NCI-H2107 (cell line): ENCODE data around the gene ANK3.

Experiments
- DNase-seq: peaks from one replicate; lab custom pipeline; 2025; lab: John Stamatoyannopoulos, UW

ANK3 gene

GRCh38 chr10:60175441-60175971 is 214.2 kb downstream of the ANK3 start:
- no peak for DNase-seq

DNA sequence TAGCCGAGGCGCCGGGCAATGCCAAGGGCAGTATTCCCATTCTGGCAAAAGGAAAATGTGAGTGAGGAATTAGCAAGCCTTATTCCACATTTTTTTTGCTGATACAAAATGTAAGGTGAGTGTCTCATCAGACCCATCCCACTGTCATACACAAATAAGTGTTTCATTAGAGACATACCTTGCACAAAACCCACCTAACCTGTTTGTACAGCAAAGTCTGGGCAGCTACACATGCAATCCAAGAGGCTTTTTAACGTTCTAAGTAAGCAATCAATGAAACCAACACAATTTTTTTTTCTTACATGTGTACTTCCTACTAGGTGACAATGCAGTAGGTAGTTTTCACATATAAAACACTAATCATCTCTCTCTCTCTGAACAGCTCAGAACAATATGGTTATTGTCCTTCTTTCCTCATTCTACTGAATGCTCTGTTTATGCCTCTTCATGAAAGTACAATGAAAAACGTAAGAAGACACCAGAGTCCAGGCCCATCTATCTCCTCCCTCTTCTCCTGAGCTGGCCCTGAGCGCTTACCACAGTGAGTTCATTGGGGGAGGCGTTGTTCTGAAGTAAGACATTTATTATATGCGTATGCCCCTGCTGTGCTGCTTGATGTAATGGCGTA is 217.2 kb downstream of the ANK3 start:
- no peak for DNase-seq

DNA sequence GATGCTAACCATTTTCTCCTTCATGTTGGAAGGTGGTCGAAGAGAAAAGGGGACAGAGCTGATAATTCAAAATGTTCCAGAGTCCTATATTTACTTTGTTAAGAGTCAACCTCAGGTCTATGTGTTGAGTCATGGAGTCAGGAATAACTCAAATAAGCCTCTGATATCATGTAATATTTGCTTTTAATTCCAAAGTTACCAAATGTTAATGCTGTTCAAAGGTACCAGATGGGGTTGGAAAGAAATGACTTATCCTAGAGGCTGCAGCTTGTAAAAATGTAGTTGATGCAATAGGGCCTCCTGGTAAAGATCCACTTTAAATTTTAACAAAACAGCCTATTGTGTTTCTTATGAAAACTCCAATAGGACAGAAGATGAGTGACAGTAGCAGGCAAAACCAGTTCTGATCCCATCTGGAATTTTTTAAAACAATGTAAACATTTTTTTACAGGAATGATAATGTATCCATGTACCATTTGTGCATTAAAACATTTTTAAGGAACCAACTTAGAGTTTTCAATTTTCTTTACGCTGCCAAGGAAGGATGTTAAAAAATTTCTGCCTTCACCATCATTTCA is 218.2 kb downstream of the ANK3 start:
- DNase-seq, result no peak

- no peak for DNase-seq
Measured at GRCh38 chr10:60170250-60170649, 219.4 kb downstream of the ANK3 start.

- no peak for DNase-seq
Measured at GRCh38 chr10:60169111-60169510, 220.6 kb downstream of the ANK3 start.

DNA sequence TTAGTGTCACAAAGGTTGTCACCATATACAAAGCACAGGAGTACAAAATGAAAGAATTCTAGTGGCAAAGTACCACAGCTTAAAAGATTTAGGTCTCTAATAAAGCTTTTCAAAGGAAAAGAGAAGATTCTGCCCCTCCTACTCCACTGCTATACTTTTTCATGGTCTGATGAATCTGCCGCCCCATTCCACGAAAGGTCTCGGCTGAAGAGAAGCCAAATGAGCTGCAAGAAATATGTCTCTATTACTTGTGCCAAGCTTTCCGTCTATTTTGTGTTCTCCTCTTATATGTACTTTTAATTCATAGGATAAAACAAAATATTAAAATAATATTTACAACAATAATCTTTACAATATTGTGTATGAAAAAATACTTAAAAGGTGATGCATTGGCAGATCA is 222.6 kb downstream of the ANK3 start:
- DNase-seq, result no peak

DNA sequence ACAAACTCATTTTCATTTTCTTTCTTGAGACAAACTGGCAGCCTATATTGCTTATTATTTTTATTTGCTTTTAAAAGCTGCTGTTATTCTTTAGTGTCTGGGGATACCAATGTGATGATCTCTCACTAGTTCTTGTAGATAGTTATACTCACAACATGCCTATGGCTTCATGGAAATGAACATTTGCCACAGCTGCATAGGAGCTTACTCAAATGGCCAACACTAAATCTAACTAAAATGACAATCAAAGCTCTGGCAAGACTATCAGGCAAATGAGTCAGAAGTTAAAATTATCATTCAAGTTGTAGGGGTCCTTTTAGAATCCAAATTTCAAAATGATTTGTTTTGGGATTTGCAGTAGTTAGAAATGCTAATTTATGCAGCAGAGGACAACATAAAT is 225.9 kb downstream of the ANK3 start:
- no peak for DNase-seq

DNA sequence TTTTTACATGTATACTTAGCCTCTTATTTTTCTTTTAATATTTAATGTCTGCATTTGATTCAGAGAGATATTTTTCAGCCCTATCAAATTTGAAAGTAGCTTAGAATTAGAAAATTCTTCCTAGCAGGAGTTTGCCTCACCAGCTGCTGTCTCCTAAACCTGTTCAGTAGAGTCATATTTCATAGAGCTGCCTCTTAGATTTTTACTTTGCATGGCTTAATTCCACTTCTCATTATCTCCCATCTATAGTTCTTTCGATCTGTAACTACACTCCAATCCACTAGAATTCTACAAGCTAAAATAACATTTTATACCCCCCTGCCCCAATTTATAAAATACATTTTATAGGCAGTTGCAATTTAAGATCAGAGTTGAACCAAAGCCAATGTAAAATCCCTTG is 227.0 kb downstream of the ANK3 start:
- no peak for DNase-seq

- no peak for DNase-seq
Measured at GRCh38 chr10:60155943-60156683, 233.6 kb downstream of the ANK3 start.

DNA sequence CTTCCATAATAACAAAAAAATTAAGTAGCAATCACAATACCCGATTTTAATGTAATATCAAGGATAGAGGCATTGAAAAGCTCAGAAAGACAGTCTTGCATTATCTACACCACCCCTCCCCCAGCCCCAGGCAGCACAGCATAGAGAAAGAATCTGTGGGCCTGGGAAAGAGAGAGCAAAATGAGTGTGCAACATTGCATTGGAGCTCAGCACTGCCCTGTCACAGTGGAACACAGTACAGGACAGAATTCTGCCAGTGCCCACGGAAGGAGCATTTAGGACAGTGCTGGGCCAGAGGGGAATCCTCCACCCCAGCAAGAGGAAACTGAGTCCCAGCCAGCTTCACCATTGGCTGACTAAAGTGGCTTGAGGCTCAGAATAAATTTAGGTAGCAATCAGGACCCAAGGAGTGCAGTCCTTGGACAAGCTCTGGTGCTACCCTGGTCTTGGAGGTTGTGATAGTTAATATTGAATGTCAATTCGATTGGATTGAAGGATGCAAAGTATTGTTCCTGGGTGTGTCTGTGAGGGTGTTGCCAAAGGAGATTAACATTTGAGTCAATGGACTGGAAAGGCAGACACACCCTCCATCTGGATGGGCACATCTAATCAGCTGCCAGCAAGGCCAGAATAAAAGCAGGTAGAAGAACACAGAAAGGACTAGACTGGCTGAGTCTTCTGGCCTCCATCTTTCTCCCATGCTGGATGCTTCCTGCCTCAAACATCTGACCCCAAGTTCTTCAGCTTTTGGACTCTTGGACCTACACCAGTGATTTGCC is 234.4 kb downstream of the ANK3 start:
- no peak for DNase-seq

DNA sequence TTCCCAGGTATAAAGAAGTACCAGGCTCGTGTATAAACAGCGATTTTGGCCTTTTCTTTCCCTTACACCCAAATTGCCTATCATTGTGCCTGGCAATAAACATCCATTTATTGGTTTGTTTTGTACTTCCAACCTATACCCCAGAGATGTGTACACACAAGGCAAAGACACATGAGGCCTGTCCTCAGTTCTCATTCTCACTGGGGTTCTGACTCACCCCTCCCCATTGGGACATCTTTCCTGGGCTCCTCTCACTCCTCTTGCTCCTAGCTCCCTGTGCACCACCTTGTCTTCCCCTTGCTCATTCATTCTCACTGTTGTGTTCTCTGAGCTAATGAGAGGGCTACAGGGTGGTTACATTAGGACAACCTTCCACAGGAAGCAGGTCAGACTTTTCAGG is 240.7 kb downstream of the ANK3 start:
- DNase-seq, result no peak

DNA sequence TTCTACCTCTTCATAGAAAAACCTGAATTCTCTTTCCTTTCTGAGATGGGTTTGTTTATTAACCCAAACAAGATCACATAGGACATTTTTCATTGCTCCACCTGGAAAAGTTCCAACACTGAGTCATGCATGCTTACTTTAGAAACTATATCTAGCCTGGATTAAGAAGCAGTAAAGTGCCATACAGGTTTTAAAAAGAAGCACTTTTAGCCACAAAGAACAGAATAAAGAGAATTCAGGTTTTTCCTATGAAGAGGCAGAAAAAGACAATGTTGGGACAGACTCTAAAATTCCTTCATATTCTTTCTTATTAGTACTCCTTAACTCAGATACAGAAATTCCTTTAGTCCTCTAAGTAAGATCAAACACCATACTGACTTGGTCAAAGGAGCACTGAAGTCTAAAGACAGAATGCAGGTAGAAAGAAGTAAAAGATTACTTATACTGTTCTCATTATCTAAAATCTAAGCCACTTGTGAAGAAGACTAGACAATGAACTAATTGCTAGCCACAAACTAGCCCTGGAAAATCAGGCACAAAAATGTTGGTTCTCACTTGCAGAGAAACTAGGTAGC is 241.3 kb downstream of the ANK3 start:
- no peak for DNase-seq

GRCh38 chr10:60147576-60148265 is 242.0 kb downstream of the ANK3 start:
- DNase-seq, result no peak

DNA sequence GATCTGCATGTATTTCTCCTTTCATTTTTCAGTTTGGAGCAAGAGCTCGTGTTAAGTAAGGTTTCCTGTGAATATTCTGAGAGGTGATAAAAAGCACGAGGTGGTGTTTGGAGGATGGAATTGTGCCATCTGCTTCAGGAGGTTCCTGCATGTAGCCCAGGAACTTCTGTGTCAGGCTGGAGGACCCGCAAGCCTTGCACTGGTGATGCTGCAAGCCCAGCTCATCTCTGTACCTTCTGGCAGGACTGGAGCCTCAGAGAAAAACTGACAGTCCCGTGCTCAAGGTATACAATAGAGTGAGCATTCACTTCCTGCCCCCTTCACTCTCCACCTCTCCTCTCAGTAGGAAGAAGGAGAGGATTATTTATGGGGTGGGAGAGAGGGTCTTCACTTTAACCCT is 242.7 kb downstream of the ANK3 start:
- no peak for DNase-seq

DNA sequence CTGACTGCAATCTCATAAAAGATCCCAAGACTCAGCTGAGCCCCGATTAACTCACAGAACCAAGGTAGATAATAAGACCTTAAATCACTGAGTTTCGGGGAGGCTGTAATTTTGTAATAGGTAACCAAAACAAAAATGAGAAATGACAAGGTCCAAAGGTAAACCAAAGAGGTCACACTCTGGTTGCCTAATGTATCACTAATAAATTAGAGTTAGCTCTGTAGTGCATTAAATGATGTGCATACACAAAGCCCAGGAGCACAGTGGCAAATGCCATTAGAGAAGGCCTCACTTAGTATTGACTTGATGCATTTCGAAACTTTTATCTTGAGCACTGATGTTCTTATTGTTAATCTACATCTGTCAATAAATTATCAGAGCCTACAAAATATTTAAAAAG is 245.6 kb downstream of the ANK3 start:
- no peak for DNase-seq

DNA sequence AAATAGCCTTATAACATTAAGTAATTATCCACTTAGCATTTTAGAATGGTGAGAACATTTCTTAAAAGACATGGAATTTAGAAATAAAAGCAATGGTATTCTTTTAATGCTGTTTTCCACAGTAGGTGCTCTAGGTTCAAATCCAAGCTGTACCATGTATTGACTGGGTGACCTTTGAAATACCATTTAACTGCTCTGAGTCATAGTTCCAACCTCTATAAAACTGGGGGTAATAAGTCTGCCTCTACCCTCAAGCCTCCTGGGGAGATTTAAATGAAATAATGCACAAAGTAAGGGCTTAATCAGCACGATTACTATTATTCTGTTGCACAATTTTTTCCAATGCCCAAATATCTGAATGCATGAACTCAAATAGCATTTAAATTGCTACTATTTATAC is 246.9 kb downstream of the ANK3 start:
- DNase-seq, result no peak

- no peak for DNase-seq
Measured at GRCh38 chr10:60141896-60142559, 247.6 kb downstream of the ANK3 start.

- peak; percentile 10 for DNase-seq
Measured at GRCh38 chr10:60140651-60141632, 248.7 kb downstream of the ANK3 start.

DNA sequence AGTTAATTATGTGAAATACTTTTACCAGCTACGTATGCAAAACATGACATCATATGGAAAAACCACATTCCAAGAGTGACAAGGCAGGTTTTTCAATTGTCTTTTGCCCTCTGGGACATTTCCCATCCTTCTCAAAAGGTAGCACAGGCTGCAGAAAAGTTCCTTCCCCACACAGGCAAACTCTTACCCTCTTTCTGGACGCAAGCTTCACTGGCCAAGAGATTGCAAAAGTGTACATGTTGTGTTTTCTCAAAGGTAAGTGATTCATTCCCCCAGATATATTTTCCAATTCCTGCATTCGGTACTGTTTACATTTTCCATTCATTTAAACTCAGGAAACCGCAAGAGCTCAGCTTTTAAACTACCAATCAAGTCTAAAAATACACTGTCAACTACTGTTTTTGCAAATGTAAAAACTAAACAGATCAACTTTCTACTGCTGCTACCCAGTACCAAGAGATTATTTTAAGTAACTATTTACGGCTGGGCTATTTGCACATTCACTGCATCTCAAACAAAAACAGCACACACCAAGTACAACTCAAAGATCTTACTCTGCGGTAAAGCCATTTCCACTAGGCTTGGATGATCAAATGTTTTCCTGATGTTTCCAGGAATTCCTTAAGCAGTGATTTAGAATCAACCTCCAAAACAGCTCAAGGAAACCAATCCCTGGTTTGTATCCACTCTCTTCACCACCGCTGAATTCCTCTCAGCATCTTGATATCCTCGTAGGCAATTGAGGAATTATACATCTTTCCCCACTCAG is 249.7 kb downstream of the ANK3 start:
- DNase-seq, result no peak
